NT2/D1 (cell line): ENCODE results near the gene PRDM12.

ENCODE experiments used
- SUZ12 ChIP-seq: IDR thresholded peaks from 2 replicates; pipeline ENCODE4 v1.6.1; 2011; ENCODE audit not compliant: insufficient read length, insufficient read depth; ENCODE audit errors: extremely low read depth
- YY1 ChIP-seq: IDR thresholded peaks from 2 replicates; pipeline ENCODE4 v1.6.1; 2011; ENCODE audit not compliant: insufficient read length, insufficient read depth

- TF ChIP-seq YY1 (no peak), SUZ12 (no peak)
These were observed 32.2 kb upstream of the PRDM12 start for GRCh38 chr9:130632081-130632710.
